HG03064 (cell line): Measurements from ENCODE around the gene ST3GAL3.

Source experiments
- ATAC-seq: cut with Tn5 transposase; IDR thresholded peaks from one replicate; pipeline ENCODE4 v1.9.1; 2021; ENCODE audit warnings: low read depth; ENCODE audit not compliant: unreplicated experiment

The ST3GAL3 gene

GRCh38 chr1:43952731-43953346 lies 245.5 kb downstream of the ST3GAL3 start:
- ATAC-seq: no peak

- ATAC-seq: no peak
Measured at GRCh38 chr1:43953361-43953760, 246.0 kb downstream of the ST3GAL3 start.

GRCh38 chr1:43954036-43954435 lies 246.7 kb downstream of the ST3GAL3 start:
- no peak for ATAC-seq

GRCh38 chr1:43956234-43956633 lies 248.9 kb downstream of the ST3GAL3 start:
- ATAC-seq: no peak

- ATAC-seq: no peak
Measured at GRCh38 chr1:43957407-43958040, 250.2 kb downstream of the ST3GAL3 start.

- ATAC-seq: no peak
Measured at GRCh38 chr1:43958351-43959255, 251.3 kb downstream of the ST3GAL3 start.

GRCh38 chr1:43960798-43961197 lies 253.5 kb downstream of the ST3GAL3 start:
- no peak for ATAC-seq

GRCh38 chr1:43961692-43962091 lies 254.4 kb downstream of the ST3GAL3 start:
- ATAC-seq: no peak

- ATAC-seq: no peak
Measured at GRCh38 chr1:43962324-43962723, 255.0 kb downstream of the ST3GAL3 start.

GRCh38 chr1:43963006-43963405 lies 255.7 kb downstream of the ST3GAL3 start:
- ATAC-seq: no peak

GRCh38 chr1:43963890-43964289 lies 256.6 kb downstream of the ST3GAL3 start:
- no peak for ATAC-seq

GRCh38 chr1:43965316-43965715 lies 258.0 kb downstream of the ST3GAL3 start:
- no peak for ATAC-seq

- ATAC-seq: no peak
Measured at GRCh38 chr1:43968348-43968948, 261.1 kb downstream of the ST3GAL3 start.

GRCh38 chr1:43969416-43969745 lies 262.0 kb downstream of the ST3GAL3 start:
- no peak for ATAC-seq

- ATAC-seq: peak; percentile 66
Measured at GRCh38 chr1:43969746-43970466, 262.6 kb downstream of the ST3GAL3 start, which contains the start of gene DPH2. Gene DPH2, plus strand, starts transcription at chr1:43970010. Its CDS starts 166 bp downstream, at chr1:43970176.

- ATAC-seq: no peak
Measured at GRCh38 chr1:43970502-43970901, 263.2 kb downstream of the ST3GAL3 start.

- ATAC-seq: no peak
Measured at GRCh38 chr1:43970911-43971310, 263.6 kb downstream of the ST3GAL3 start.

- ATAC-seq: no peak
Measured at GRCh38 chr1:43971336-43971980, 264.1 kb downstream of the ST3GAL3 start.

GRCh38 chr1:43973981-43974442 lies 266.7 kb downstream of the ST3GAL3 start:
- no peak for ATAC-seq
